Ascending aorta (tissue), 2 donors: ENCODE results near the gene GATC. TPM values are rescaled to one million over a fixed set of nuclear protein-coding genes. Genes with fewer than 3 reads are reported as not detected.
"Not testable (repeated sequence)": the region's sequence is repeated elsewhere in the genome, so short reads cannot be mapped to it uniquely, and the experiment has no call there.

Experiments used
- DNase-seq, 2 donors: peaks; one replicate each; pipeline ENCODE4 v3.0.0-alpha.2; 2019; ENCODE audit warnings: low spot score in 2 of 2
- H3K27ac ChIP-seq, 2 donors: fragments of 200-600 bp; sonication (generic); one replicate each; pipeline ENCODE4 v1.5.1; 2016 to 2017; ENCODE audit warnings: mild to moderate bottlenecking in 1 of 2
- H3K27me3 ChIP-seq: fragments of 200-600 bp; sonication (generic); one replicate; pipeline ENCODE4 v1.5.1; 2017
- H3K36me3 ChIP-seq, 2 donors: fragments of 200-600 bp; sonication (generic); one replicate each; pipeline ENCODE4 v1.5.1; 2016
- H3K4me1 ChIP-seq, 2 donors: fragments of 200-600 bp; sonication (generic); one replicate each; pipeline ENCODE4 v1.5.1; 2016 to 2017; ENCODE audit warnings: mild to moderate bottlenecking in 1 of 2
- H3K4me3 ChIP-seq, 2 donors: fragments of 200-600 bp; sonication (generic); one replicate each; pipeline ENCODE4 v1.5.1; 2016 to 2017; ENCODE audit warnings: mild to moderate bottlenecking in 1 of 2
- H3K9me3 ChIP-seq, 2 donors: fragments of 200-600 bp; sonication (generic); one replicate each; pipeline ENCODE4 v1.5.1; 2016
- CTCF ChIP-seq, 3 experiments: fragments of 200-600 bp in 2 of 3; fragments of 450-650 bp in 1 of 3; sonication (generic) in 2 of 3; IDR thresholded peaks; one replicate each; pipeline ENCODE4 v1.5.1; 2016 to 2019; ENCODE audit warnings: antibody characterized with exemption in 3 of 3, mild to moderate bottlenecking in 1 of 3, moderate library complexity in 1 of 3
- intact Hi-C: fragments of 100-400 bp; cut with DNase I; formaldehyde crosslinking; loops from one replicate; pipeline ENCODE4 v1.15.1; 2023
- total RNA-seq: library from RNA; depleted of rRNA; stranded (reverse); fragments of >200 nt; gene quantifications from one replicate; pipeline ENCODE4 v1.1.0, GENCODE V29; 2016

The GATC gene
- total RNA-seq, 1 donor from 2014 or later: 6.2 TPM

- Histone ChIP-seq H3K4me3 (no peak overlapping the region), H3K4me1 (no peaks in the 10 kb centered on the region), H3K27ac (no peak overlapping the region), H3K27me3 (no peaks in the 10 kb centered on the region), H3K9me3 (no peaks in the 10 kb centered on the region), H3K36me3 (peaks cover 0 to 9% of the 10 kb centered on the region in 2 donors)
- intact Hi-C loops: no loop called here
- TF ChIP-seq CTCF (IDR thresholded peaks at IDR 0.05): no peak
- no peak for DNase-seq
Measured at GRCh38 chr12:120481022-120481767, 35.0 kb downstream of the GATC start.

GRCh38 chr12:120483621-120484020 lies 37.4 kb downstream of the GATC start:
- no peaks in the 10 kb centered on the region for H3K4me1 ChIP-seq
- H3K36me3 ChIP-seq: peaks cover 0 to 9% of the 10 kb centered on the region in 2 donors
- no peaks in the 10 kb centered on the region for H3K9me3 ChIP-seq
- H3K27me3 ChIP-seq: no peaks in the 10 kb centered on the region
- no peak overlapping the region for H3K4me3 ChIP-seq
- H3K27ac ChIP-seq: no peak overlapping the region
- TF ChIP-seq CTCF (IDR thresholded peaks at IDR 0.05): no peak
- intact Hi-C loops: no loop called here
- DNase-seq: no peak

- H3K27ac ChIP-seq: no peak overlapping the region
- H3K36me3 ChIP-seq: peaks cover 0 to 9% of the 10 kb centered on the region in 2 donors
- DNase-seq: no peak
- TF ChIP-seq CTCF (IDR thresholded peaks at IDR 0.05): no peak
- H3K4me3 ChIP-seq: no peak overlapping the region
- H3K9me3 ChIP-seq: no peaks in the 10 kb centered on the region
- intact Hi-C loops: no loop called here
- no peaks in the 10 kb centered on the region for H3K4me1 ChIP-seq
- no peaks in the 10 kb centered on the region for H3K27me3 ChIP-seq
Measured at GRCh38 chr12:120485961-120486881, 40.0 kb downstream of the GATC start.

GRCh38 chr12:120487552-120487951 lies 41.3 kb downstream of the GATC start:
- H3K27ac ChIP-seq, H3K9me3 ChIP-seq, intact Hi-C loops, H3K27me3 ChIP-seq, DNase-seq, H3K4me1 ChIP-seq, H3K4me3 ChIP-seq, H3K36me3 ChIP-seq: not testable (repeated sequence)

GRCh38 chr12:120488057-120488640 lies 41.9 kb downstream of the GATC start:
- intact Hi-C loops: no loop called here
- no peak for TF ChIP-seq CTCF (IDR thresholded peaks at IDR 0.05)
- H3K27me3 ChIP-seq: no peaks in the 10 kb centered on the region

GRCh38 chr12:120489018-120489417 lies 42.8 kb downstream of the GATC start:
- H3K4me3 ChIP-seq: no peak overlapping the region
- no peak for DNase-seq
- no peak overlapping the region for H3K27ac ChIP-seq
- H3K36me3 ChIP-seq: no peaks in the 10 kb centered on the region
- H3K27me3 ChIP-seq: no peaks in the 10 kb centered on the region
- no peaks in the 10 kb centered on the region for H3K4me1 ChIP-seq
- no peak for TF ChIP-seq CTCF (IDR thresholded peaks at IDR 0.05)
- intact Hi-C loops: no loop called here
- H3K9me3 ChIP-seq: no peaks in the 10 kb centered on the region

More at GRCh38 chr12:120488057-120488640, 41.9 kb downstream of the GATC start:
- no peaks in the 10 kb centered on the region for H3K36me3 ChIP-seq
- DNase-seq: no peak
- no peaks in the 10 kb centered on the region for H3K9me3 ChIP-seq
- H3K4me3 ChIP-seq: no peak overlapping the region
- no peaks in the 10 kb centered on the region for H3K4me1 ChIP-seq
- H3K27ac ChIP-seq: no peak overlapping the region
